Right lobe of liver (tissue), 4 donors: ENCODE data around the gene BICDL1.

Experiments used
- POLR2A ChIP-seq: fragments of 450-650 bp; IDR thresholded peaks from one replicate; pipeline ENCODE4 v1.6.1; 2017; ENCODE audit warnings: antibody characterized with exemption, mild to moderate bottlenecking
- TF ChIP-seq, protein P1 (sequence below), 4 donors: fragments of 200-600 bp in 3 of 4; fragments of 450-650 bp in 1 of 4; IDR thresholded peaks; one replicate each; pipeline versions ENCODE4 v1.5.1 to v1.8.0; 2016 to 2022; ENCODE audit warnings: antibody characterized with exemption in 4 of 4, mild to moderate bottlenecking in 2 of 4
- donor health status: DM: no; HTN: no; CAD: no.
- donor health status: DM: no; HTN: no; CAD: no.
- donor health status: DM: no; HTN: yes; CAD: no.

DNA sequence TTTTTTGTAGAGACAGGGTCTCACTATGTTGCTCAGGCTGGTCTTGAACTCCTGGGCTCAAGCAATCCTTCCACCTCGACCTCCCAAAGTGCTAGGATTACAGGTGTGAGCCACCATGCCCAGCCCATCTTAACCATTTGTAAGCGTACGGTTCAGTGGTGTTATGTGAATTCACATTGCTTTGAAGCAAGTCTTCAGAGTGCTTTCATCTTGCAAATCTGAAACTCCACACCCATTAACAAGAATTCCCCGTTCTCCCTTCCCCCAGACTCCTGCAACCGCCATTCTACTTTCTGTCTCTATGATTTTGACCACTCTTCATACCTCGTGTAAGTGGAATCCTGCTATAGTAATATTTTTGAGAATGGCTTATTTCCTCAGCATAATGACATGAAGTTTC lies 24.9 kb upstream of the BICDL1 start:
- TF ChIP-seq POLR2A = no peak
- TF ChIP-seq, protein P1, sequence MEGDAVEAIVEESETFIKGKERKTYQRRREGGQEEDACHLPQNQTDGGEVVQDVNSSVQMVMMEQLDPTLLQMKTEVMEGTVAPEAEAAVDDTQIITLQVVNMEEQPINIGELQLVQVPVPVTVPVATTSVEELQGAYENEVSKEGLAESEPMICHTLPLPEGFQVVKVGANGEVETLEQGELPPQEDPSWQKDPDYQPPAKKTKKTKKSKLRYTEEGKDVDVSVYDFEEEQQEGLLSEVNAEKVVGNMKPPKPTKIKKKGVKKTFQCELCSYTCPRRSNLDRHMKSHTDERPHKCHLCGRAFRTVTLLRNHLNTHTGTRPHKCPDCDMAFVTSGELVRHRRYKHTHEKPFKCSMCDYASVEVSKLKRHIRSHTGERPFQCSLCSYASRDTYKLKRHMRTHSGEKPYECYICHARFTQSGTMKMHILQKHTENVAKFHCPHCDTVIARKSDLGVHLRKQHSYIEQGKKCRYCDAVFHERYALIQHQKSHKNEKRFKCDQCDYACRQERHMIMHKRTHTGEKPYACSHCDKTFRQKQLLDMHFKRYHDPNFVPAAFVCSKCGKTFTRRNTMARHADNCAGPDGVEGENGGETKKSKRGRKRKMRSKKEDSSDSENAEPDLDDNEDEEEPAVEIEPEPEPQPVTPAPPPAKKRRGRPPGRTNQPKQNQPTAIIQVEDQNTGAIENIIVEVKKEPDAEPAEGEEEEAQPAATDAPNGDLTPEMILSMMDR (IDR thresholded peaks at IDR 0.05) = no peak
